Germinal center (tissue), 1 donor: ENCODE measurements around the gene APEH.

Source experiments
- DNase-seq: peaks from one replicate; pipeline ENCODE4 v3.0.0; 2012; ENCODE audit warnings: mixed read lengths, low spot score

Gene APEH

DNA sequence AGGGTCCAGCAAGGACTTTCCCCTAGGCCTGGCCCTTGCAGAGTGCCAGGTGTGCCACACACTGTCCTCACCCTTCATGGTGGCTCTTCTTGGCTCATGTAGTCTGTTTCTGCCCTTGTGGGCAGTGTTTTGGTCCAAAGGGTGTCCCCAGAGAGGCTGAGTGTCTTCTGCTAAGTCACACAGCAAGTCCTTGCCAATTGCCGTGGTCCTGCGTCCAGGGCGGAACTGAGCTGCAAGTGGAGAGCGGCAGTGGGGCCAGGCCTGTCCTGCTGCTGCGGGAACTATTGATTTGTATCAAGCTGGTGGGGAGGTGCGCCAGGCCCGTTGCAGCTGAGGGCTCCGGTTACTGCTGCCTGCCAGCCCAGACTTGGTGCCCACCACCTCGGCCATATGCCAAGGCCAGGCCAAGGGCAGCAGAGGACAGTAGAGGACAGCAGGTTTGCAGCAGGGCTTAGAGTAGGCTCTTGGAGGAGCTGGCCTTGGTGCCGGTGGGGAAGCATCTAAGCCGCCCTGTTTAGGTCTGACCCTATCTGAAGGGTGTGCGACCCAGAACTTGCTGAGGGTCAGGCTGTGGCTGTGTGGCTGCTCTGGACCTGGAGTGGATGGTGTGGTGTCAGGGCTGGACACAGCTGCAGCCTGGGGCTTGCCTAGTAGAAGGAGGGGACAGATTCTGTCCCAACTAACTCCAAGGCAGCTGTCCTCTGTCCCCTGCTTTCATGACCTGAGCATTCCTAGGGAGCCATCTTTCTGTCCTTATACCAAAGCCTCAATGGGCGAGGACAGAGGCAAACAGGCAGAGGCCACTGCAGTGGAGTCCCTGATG lies 40.8 kb downstream of the APEH start:
- DNase-seq = no peak

DNA sequence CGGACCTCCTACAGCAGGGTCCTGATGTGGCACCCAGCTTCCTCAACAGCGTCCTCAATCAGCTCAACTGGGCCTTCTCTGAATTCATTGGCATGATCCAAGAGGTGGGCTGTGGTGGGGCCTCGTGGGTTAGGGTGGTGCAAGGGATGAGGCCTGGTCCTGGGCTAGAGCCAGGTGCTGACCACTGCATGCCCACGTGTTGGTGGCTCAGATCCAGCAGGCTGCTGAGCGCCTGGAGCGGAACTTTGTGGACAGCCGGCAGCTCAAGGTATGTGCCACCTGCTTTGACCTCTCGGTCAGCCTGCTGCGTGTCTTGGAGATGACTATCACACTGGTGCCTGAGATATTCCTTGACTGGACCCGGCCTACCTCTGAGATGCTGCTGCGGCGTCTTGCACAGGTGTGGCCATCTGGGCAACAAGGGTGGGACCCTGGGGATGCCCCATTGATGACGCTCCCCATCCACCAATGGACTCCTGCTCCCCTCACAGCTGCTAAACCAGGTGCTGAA lies 41.5 kb downstream of the APEH start:
- DNase-seq = no peak

DNA sequence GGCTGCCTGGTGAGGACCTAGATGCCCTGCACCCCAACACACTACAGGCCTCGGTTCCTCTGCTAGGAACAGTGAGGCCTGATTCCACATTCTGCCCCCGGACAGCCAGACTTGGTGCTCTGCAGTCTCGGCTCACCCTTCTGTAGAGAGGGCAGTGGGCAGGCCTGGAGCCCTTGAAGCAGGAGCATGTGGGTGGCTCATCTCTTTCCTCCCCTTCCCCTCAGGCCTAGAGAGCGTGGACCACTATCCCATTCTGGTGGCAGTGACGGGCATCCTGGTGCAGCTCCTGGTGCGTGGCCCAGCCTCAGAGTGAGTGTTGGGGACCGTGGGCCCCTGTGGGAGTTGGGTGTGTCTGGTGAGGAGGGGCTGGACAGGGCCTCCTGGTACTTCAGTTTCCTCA lies 42.0 kb downstream of the APEH start:
- no peak for DNase-seq

DNA sequence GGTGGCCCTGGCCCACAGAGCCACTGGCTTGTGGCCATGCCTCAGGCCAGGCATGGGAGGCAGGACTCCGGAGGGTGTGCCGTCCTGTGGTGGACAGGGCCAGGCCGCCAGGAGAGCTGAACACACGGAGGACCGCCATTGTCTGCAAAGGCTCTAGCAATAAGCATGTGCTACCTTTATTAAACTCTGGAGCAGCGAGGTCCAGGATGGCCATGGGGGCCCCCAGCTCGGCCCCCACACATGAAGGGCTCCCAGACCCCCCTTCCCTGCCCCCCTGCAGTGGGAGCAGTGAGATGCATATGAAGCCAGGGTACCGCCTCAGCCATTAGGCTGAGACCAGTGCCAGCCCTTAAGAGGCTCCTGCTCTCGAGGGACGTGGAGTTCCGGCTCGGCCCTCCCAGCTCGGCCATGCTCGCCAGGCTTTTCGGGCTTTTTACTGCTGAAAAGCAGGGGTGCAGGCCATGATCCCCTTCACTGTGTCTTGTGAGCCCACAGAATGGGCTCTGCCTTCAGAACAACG lies 42.6 kb downstream of the APEH start:
- no peak for DNase-seq

DNA sequence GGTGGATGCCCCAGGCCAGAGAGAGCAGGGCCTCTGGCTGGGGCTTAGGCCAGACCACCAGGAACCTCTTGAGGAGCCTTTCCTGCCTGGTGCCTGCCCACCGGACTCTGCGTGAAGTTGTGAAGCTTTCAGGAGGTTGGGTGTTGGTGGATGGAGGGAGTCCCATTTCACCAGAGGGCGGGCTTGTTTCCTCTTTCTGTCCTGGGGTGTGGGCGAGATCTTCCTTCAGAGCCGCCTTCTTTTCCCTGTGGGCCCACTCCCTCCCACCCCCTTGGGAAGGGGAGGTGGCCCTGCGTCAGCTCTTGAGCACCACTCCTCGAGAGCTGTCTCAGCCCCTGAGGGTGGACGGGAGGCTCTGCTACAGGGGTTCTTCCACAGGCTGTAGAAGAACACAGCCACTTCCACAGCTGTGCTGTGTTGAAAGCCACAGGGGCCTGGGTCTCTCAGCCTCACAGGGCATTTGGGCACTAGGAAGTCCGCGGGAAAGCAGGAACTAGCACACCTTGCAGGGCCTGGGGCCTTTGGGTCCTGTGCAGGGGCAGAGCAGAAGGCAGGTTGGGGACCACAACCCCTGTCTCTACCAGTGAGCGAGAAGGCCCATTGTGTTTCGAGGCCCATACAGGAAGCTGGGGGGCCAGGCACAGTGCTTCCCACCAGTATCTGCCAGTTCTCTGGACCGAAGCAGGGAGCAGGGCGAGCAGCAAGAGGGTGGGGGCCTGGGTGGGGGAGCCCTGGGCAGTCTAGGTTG lies 43.2 kb downstream of the APEH start:
- DNase-seq = no peak

DNA sequence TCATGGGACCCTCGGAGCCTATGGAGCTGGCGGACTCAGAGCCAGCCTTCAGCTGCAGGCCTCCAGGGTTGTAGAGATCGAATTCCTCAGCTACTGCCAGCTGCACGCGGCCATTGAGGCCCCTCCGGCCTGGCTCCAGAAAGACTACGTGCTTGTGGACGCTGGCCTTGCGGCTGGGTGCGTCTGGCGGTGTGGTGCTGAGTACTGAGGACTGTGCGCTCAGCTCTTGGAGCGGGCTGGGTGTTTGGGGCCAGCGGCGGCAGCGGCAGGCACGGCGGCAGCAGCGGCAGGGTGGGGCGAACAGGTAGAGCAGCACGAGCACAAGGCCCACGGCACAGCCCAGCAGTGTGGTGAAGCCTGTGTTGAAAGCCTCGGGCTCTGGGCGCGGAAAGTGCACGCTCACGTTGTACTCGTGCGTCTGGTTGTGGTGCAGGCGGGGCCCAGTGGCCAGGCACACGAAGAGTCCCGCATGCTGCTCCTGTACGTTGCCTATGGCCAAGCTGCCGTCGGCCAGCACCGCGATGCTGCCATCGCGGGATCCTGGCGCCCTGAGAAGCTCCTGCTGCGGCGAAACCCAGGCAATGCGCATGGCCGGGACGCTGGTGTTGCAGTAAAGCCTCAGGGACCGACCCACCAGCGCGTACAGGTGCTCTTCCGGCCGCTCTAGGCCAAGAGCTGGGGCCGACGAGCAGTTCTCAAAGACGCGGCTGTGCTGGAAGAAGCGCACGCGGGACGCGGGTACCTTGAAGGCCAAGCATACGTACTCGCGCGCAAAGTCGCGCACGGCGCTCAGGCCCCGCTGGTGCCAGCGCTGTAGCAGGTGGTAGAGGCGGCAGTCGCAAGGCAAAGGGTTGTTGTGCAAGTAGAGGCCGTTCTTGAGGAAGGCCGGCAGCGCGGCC lies 44.1 kb downstream of the APEH start:
- DNase-seq = no peak

DNA sequence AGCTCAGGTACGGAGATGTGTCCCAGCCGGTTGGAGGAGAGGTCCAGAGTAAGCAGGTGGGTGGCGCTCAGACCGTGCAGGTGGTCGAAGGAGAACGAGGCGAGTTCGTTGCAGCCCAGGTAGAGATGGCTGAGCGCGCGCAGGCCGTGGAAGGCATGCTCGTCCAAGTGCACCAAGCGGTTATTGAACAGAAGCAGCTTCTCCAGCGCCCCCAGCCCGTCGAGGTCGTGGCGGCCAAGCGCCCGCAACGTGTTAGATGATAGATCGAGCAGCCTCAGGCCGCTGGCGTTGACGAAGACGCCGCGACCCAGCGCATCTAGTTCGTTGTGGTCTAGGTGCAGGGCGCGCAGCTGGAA lies 44.7 kb downstream of the APEH start:
- DNase-seq = no peak

DNA sequence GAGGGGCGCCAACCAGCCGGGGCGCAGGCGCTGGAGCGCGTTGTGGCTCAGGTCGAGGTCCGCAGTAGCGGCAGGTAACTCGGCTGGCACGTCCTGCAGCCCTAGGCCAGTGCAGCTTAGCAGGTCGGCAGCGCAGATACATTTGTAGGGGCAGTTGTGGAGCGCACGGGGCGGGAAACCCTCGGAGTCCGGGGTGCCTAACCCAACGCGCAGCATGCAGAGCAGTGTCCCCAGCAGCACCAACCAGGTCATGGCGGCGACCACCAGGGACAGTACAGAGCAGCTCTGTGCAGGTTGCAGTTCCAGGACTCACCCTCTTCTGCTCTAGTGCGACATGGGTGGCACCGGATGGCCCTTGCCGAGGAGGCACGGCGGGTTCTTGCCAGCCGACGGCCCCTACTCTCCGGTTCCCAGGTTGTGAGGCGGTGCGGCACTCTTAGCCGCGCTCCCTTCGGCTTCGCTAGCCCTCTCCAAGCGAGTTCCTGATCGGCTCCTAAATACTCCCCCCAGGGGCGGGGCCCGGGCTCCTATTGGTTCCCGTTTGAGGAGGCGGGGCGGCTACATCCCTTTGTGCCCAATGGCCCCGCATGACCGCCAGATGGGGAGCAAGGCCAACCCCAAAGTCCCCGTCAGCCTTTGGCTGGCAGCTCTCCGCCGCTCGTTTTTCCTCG lies 45.2 kb downstream of the APEH start, which contains the start of gene AMIGO3:
AMIGO3 (minus strand) TSS at position 471 of the 671 bp plus-strand sequence; CDS start at position 252, 219 bp downstream.
- DNase-seq = peak; percentile 96

DNA sequence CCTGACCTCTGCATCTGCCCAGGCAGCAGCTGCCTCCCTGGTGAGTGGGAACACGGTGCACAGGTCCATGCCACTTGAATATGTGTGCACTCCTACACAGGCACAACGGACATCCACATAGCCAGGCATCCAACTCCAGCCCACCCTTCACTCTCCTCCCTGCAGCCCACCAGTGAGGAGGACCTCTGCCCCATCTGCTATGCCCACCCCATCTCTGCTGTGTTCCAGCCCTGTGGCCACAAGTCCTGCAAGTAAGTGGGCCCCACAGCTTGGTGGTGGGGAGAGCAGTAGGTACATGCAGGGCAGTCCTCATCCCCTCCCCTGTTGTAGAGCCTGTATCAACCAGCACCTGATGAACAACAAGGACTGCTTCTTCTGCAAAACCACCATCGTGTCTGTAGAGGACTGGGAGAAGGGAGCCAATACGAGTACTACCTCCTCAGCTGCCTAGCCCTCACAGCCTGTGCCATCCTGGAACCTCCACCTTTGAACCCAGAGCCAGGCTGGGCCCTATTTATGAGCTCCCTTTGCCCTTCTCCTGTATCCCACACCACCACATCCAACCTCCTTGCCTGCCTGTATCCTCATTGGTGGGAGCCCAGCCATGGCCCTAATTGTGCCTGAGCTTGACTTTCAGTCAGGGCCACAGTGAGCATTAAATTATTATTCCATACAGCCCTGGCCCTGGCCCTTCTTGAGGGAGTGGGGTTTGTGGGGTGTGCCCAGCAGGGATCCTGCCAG lies 46.9 kb downstream of the APEH start:
- DNase-seq = no peak

DNA sequence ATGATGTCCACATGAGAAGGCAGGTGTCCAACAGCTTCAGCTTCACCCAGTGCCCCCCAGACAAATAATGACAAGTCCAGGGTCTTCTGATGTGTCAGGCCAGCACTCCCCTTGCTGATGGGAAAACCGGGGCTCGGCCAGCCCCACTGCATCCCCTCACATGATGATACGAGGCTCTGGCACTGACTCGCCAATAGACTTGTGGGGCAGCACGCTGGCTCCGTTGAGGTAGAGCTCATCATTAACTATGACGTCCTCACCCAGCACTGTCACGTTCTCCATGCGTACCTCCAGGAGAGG lies 47.4 kb downstream of the APEH start:
- no peak for DNase-seq

DNA sequence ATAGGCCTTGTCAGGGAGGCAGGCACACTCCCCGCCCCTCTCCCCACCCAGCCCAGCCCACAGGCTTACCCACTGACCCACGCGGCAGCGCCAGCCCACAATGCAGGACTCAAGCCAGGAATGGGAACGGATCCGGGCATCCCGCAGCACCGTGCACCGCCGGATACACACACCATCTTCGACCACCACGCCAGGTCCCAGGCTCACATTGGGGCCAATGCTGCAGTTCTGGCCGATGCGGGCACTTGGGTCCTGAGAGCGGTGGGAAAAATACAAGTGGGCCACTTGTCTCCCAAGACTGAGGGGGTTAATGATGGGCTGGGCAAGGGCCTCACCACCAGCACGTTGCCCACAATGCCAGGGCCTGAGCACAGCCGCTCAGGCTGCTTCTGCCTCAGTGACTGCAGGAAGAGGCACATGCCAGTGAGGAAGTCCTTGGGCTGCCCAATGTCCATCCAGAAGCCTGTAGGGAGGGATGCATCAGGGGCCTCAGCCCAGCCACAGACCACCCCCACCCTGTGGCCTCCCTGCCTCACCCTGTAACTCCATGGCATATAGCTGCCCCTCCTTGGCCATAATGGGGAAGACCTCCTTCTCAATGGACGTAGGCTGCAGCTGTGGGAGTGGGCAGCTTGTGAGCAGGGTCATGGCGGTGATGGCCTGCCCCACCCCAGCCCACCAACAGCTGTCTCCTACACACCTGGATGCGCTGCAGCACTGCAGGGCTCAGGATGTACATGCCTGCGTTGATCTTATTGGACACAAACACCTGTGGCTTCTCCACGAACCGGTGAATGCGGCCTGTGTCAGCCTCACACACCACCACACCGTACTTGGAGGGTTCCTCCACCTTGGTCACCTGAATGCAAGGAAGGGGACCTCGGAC lies 48.0 kb downstream of the APEH start:
- no peak for DNase-seq

DNA sequence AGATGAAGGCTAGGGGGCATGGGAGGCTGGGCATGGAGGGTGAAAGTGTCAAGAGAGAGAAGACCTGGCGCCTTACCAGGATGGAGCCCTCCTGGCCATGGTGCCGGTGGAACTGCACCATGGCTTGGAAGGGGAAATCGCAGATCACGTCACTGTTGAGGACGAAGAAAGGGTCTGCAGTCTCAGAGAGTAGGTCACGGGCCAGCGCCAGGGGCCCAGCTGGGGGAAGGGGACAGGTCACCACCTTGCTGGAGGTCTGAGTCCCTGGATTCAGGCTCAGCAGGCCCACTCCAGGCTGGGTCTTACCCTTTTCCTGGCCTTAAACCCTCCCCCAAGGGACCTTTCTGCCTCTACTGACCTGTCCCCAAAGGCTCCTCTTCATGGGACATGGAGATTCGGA lies 48.7 kb downstream of the APEH start:
- DNase-seq = no peak

DNA sequence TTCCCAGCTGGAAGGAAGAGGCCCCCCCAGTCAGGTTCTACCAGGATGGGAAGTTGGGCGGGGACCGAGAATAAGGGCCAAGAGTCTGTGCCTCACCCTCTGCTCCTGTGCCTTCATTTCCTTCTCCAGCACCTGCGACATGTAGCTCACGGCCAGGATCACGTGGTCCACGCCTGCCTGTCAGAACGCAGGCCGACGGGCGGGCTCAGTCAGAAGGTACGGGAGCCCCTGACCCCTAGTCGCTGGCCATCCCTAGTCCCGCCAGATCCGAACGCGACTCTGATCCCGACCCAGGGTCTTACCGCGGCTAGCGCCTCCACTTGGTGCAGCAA lies 49.1 kb downstream of the APEH start:
- peak; percentile 65 for DNase-seq

DNA sequence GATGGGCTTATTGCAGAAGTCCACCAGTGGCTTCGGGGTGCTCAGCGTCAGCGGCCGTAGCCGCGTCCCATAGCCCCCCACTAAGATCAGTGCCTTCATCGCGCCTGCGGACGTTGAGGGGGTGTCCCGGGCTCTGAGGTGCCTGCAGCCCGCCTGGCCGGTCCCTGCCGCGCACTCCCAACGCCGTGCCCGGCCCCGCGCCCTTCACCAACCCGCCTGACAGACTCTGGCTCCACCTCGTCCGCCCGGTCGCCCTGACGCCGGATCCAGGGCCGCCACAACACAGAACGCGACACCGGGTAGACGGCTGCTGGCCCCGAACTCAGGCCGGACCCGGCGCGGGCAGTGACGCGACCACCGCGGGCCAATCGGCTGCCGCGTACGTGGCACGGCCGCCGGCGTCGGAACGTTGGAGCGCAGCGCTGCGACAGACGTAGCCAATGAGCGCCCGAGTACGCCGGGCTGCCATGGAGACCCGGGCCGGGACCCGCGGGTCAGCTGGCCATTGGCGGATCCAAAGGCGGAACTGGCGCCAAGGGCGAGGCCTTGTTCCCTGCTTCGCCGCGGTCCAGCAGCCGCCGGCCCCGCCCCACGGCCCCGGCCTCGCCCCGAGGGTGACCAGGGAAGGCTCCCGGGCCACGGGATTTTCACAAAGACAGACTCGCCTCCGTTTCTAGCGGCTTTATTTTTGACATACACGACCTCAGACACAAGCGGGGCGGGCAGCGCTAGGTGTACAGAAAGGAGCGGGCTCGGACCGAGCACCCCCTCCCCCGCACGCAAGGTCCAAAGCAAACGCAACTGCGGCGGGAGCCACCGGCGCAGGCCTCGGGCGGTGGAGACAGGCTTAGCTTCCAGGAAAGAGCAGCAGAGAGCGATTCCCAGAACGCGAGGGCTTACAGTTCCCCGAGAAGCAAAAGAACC lies 49.7 kb downstream of the APEH start, which contains the start of gene GMPPB:
GMPPB (minus strand) TSS at position 324 of the 924 bp plus-strand sequence; CDS start at position 99, 225 bp downstream.
- peak; percentile 98 for DNase-seq

DNA sequence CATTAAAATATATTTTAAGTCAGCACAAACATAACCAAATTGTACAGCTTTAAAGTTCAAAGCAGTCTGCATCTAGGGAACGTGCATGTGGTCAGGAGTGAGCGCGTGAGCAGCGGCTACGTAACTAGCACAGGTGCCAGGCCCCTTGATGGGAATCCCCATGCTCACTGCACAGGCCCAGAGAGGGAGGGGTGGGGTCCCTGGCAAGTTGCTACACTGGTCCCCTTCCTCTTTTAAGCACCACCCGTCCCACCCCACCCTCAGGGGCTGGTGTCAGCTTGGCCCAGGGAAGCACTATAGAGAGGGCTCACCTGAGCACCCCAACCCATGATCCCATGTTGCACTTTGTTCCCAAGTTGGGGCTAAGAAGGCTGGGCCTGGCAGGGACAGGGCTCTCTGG lies 50.4 kb downstream of the APEH start:
- DNase-seq = peak; percentile 50

DNA sequence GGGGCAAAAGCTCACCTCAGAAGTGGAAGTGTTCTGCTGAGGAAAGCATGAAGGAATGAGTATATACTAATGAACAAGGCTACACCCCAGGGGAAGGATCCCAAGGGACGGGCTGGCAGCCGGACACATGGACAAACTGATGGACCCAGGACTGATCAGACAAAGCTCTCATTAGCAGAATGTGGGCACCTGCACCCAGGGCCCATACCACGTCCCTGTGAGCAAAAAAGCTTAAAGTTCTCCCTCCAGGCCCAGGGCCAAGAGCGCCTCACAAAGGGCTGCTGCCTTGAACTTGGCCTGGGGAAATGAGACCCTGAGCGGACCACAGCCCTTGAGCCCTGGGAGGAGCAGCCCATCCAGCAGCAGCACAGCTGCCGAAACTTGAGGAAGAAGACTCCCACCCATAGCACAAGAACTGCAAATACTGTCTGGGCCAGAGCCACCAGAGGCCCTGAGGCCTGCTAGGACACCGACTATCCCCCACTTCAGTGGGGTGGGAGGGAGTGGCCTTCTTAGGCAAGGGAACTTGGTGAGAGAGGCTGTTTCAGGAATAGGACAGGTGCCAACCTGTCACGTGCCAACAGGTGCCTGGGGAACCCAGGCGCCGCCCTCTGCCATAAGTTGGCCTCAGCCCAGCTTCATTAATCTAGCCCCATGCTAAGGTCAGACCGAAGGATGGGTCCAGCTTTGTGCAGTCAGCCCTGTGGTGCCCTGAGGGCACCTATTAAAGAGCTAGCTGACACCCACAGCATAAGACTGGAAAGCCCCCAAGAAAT lies 51.9 kb downstream of the APEH start:
- DNase-seq = no peak

DNA sequence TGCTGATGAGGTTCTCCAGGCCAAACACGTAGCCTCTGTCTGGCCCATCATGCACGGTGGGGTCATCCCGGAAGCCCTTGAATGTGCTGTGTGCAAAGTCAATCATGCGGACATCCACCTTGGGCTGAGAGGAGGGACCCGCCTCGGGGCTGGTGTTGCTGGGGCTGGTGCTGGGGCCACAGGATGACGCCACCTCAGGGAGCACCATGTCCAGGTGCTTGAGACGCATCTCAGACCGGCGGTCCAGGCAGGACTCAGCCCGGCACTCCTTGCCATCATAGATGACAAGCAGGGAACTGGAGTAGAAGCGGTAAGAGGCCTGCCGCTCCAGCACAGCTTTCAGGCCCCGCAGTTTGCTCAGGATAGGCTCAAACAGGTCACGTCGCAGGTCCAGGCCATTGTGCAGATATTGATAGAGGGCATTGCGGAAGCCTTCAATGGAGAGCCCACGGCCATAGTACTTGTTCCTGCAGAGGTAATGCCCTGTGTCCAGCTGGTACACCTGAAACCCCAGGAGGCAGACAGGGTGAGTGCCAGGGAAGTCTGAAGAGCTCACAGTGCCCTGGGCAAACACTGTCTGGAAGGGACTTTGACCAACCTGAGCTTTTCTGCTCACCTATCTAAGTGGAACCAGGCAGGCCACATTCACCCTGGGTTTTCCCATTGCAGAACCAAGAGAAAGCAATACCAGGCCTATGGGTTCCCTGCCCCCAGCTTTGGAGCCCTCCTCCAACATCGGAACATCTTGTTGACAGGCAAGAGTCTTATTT lies 53.2 kb downstream of the APEH start:
- peak; percentile 54 for DNase-seq
